H9 (cell line): ENCODE measurements around the gene TMEM120B. TPM values are rescaled to one million over a fixed set of nuclear protein-coding genes. Genes with fewer than 3 reads are reported as not detected.
A peak's percentile ranks its signal among the peaks of the same experiment; 100 is the strongest.

ENCODE experiments used
- DNase-seq: peaks from one replicate; pipeline ENCODE4 v3.0.0-alpha.2; 2017
- H2AFZ ChIP-seq: one replicate; pipeline ENCODE4 v1.6.1; 2013; ENCODE audit warnings: mild to moderate bottlenecking, low read length, control low read depth, moderate library complexity
- H2AK5ac ChIP-seq: 2 replicates; pipeline ENCODE4 v1.6.1; 2013; ENCODE audit warnings: low read length, control low read depth, mixed read lengths; ENCODE audit not compliant: insufficient read length
- H2BK120ac ChIP-seq: one replicate; pipeline ENCODE4 v1.6.1; 2013; ENCODE audit warnings: low read depth, mild to moderate bottlenecking, low read length, control low read depth, inconsistent platforms; ENCODE audit not compliant: poor library complexity, severe bottlenecking
- H2BK12ac ChIP-seq: 2 replicates; pipeline ENCODE4 v1.6.1; 2013; ENCODE audit warnings: low read length, control low read depth, mixed read lengths, low read depth; ENCODE audit not compliant: insufficient read length
- H2BK15ac ChIP-seq: 2 replicates; pipeline ENCODE4 v1.6.1; 2013; ENCODE audit warnings: low read depth, low read length, control low read depth
- H2BK20ac ChIP-seq: one replicate; pipeline ENCODE4 v1.6.1; 2013; ENCODE audit warnings: low read depth, mild to moderate bottlenecking, low read length, control low read depth, inconsistent platforms; ENCODE audit not compliant: poor library complexity, severe bottlenecking
- H2BK5ac ChIP-seq: 2 replicates; pipeline ENCODE4 v1.6.1; 2013; ENCODE audit warnings: low read length, control low read depth, mixed read lengths; ENCODE audit not compliant: insufficient read length
- H3K14ac ChIP-seq: 2 replicates; pipeline ENCODE4 v1.6.1; 2013; ENCODE audit warnings: low read length, control low read depth; ENCODE audit not compliant: insufficient read depth
- H3K18ac ChIP-seq: 2 replicates; pipeline ENCODE4 v1.6.1; 2013; ENCODE audit warnings: low read depth, mild to moderate bottlenecking, mixed read lengths, low read length, control low read depth; ENCODE audit not compliant: insufficient read length
- H3K23ac ChIP-seq: 2 replicates; pipeline ENCODE4 v1.6.1; 2013; ENCODE audit warnings: low read length, control low read depth, mixed read lengths, low read depth; ENCODE audit not compliant: insufficient read length
- H3K23me2 ChIP-seq: 2 replicates; pipeline ENCODE4 v1.6.1; 2013; ENCODE audit warnings: low read depth, mild to moderate bottlenecking, mixed read lengths, low read length, control low read depth; ENCODE audit not compliant: insufficient read length, poor library complexity, severe bottlenecking
- H3K27ac ChIP-seq: 2 replicates; pipeline ENCODE4 v1.5.1; 2013; ENCODE audit warnings: low read length, control low read depth, mixed read lengths, low read depth; ENCODE audit not compliant: insufficient read length
- H3K27me3 ChIP-seq: 2 replicates; pipeline ENCODE4 v1.6.1; 2013; ENCODE audit warnings: low read length, control low read depth, inconsistent platforms; ENCODE audit not compliant: insufficient read depth
- H3K4ac ChIP-seq: 2 replicates; pipeline ENCODE4 v1.6.1; 2013; ENCODE audit warnings: low read depth, mild to moderate bottlenecking, control low read depth, inconsistent platforms, low read length, moderate library complexity
- H3K4me1 ChIP-seq: 2 replicates; pipeline ENCODE4 v1.6.1; 2013; ENCODE audit warnings: low read length, control low read depth, inconsistent platforms; ENCODE audit not compliant: insufficient read depth
- H3K4me2 ChIP-seq: 2 replicates; pipeline ENCODE4 v1.6.1; 2013; ENCODE audit warnings: low read length, control low read depth, mixed read lengths; ENCODE audit not compliant: insufficient read length, insufficient read depth
- H3K56ac ChIP-seq: 2 replicates; pipeline ENCODE4 v1.6.1; 2013; ENCODE audit warnings: low read depth, mild to moderate bottlenecking, mixed read lengths, low read length, control low read depth; ENCODE audit not compliant: insufficient read length
- H3K79me1 ChIP-seq: 2 replicates; pipeline ENCODE4 v1.6.1; 2013; ENCODE audit warnings: low read depth, mild to moderate bottlenecking, moderate library complexity, low read length, control low read depth, inconsistent platforms; ENCODE audit not compliant: insufficient read depth, poor library complexity, severe bottlenecking
- H3K79me2 ChIP-seq: 2 replicates; pipeline ENCODE4 v1.6.1; 2013; ENCODE audit warnings: low read length, control low read depth, inconsistent platforms; ENCODE audit not compliant: insufficient read depth
- H3K9ac ChIP-seq: 2 replicates; pipeline ENCODE4 v1.6.1; 2013; ENCODE audit warnings: low read length, control low read depth, mixed read lengths; ENCODE audit not compliant: insufficient read length; ENCODE audit errors: extremely low read depth
- H3K9me3 ChIP-seq: one replicate; pipeline ENCODE4 v1.6.1; 2013; ENCODE audit warnings: low read depth, low read length, inconsistent platforms; ENCODE audit not compliant: control insufficient read depth
- H3T11ph ChIP-seq: one replicate; pipeline ENCODE4 v1.6.1; 2013; ENCODE audit warnings: mild to moderate bottlenecking, low read length, control low read depth, inconsistent platforms
- H4K20me1 ChIP-seq: one replicate; pipeline ENCODE4 v1.6.1; 2013; ENCODE audit not compliant: control insufficient read depth, insufficient read length, insufficient read depth
- H4K5ac ChIP-seq: 2 replicates; pipeline ENCODE4 v1.6.1; 2013; ENCODE audit warnings: low read depth, mild to moderate bottlenecking, mixed read lengths, low read length, control low read depth; ENCODE audit not compliant: insufficient read length
- H4K8ac ChIP-seq: replicated peaks from 2 replicates; pipeline ENCODE4 v1.6.1; 2013; ENCODE audit warnings: low read length, control low read depth, mixed read lengths, low read depth; ENCODE audit not compliant: insufficient read length
- H4K91ac ChIP-seq: 2 replicates; pipeline ENCODE4 v1.6.1; 2013; ENCODE audit warnings: low read depth, mild to moderate bottlenecking, moderate library complexity, mixed read lengths, low read length, control low read depth; ENCODE audit not compliant: insufficient read length
- H3K27ac Mint-ChIP-seq, 3 experiments: 2 replicates in 2 of 3; 3 replicates in 1 of 3; pipeline ENCODE4 v1.8.0; 2020 to 2021; ENCODE audit warnings: mixed read lengths in 3 of 3, mild to moderate bottlenecking in 1 of 3, moderate library complexity in 1 of 3
- H3K27me3 Mint-ChIP-seq: 2 replicates; pipeline ENCODE4 v1.8.0; 2021; ENCODE audit warnings: low read depth, mild to moderate bottlenecking, moderate library complexity, mixed read lengths
- H3K36me3 Mint-ChIP-seq, 3 experiments: 2 replicates in 2 of 3; 3 replicates in 1 of 3; pipeline ENCODE4 v1.8.0; 2020 to 2021; ENCODE audit warnings: low read depth in 3 of 3, mixed read lengths in 3 of 3; ENCODE audit not compliant: insufficient read depth in 1 of 3
- H3K4me1 Mint-ChIP-seq, 2 experiments: 2 replicates each; pipeline ENCODE4 v1.8.0; 2020; ENCODE audit warnings: mixed read lengths in 2 of 2
- H3K4me3 Mint-ChIP-seq, 2 experiments: 2 replicates in 1 of 2; 3 replicates in 1 of 2; pipeline ENCODE4 v1.8.0; 2020 to 2021; ENCODE audit warnings: mild to moderate bottlenecking in 2 of 2, mixed read lengths in 2 of 2, moderate library complexity in 1 of 2
- H3K9me3 Mint-ChIP-seq, 2 experiments: 2 replicates in 1 of 2; 3 replicates in 1 of 2; pipeline ENCODE4 v1.8.0; 2020; ENCODE audit warnings: mild to moderate bottlenecking in 2 of 2, mixed read lengths in 2 of 2, moderate library complexity in 1 of 2
- CTCF ChIP-seq: fragments of 200-600 bp; sonication (generic); conservative IDR thresholded peaks from 3 replicates; pipeline ENCODE4 v1.8.0; 2021; ENCODE audit warnings: antibody characterized with exemption, mild to moderate bottlenecking
- WGBS: extraction: QIAGEN DNeasy Blood & Tissue Kit; methylation state at CpG from one replicate; pipeline ENCODE4 v1.1.7; 2013; ENCODE audit warnings: missing lambda C conversion rate, low lambda C conversion rate, mixed read lengths; ENCODE audit not compliant: insufficient read length; ENCODE audit errors: extremely low coverage; 5-methylcytosine and 5-hydroxymethylcytosine counted together
- total RNA-seq: library from RNA; stranded (reverse); gene quantifications from 2 replicates; pipeline ENCODE4 v1.2.1, GENCODE V29; 2021

Gene TMEM120B
- total RNA-seq, 1 experiment from 2014 or later, result 25.8 TPM

- Mint-ChIP-seq H3K27me3 (no peaks in the 10 kb centered on the region; the same call in 1 of the 2 replicates), H3K4me1 (peaks cover 39 to 41% of the 10 kb centered on the region in 2 experiments), H3K4me3 (peak overlapping the region; percentile 82 to 83), H3K27ac (peak overlapping the region; percentile 98 to 100 (median 100)), H3K9me3 (no peaks in the 10 kb centered on the region), H3K36me3 (peaks cover 20 to 36% (median 29%) of the 10 kb centered on the region in 3 experiments)
- no peaks in the 10 kb centered on the region for H3K79me1 ChIP-seq
- H3K18ac ChIP-seq, result peak overlapping the region; percentile 96
- H3K9ac ChIP-seq, result peak overlapping the region; percentile 100
- no peak overlapping the region for H2BK12ac ChIP-seq
- H3K23me2 ChIP-seq, result peaks cover 27% of the 10 kb centered on the region
- no peaks in the 10 kb centered on the region for H3K9me3 ChIP-seq
- WGBS, result no CpG with 5 or more reads among the region's 86 CpGs
- peak overlapping the region; percentile 97 for H3K14ac ChIP-seq
- DNase-seq, result peak; percentile 76
- peak overlapping the region; percentile 99 for H2BK120ac ChIP-seq
- TF ChIP-seq CTCF, result no peak
- H4K91ac ChIP-seq, result peak overlapping the region; percentile 100
- peak overlapping the region; percentile 97 for H2BK5ac ChIP-seq
- H3K4me2 ChIP-seq, result peak overlapping the region; percentile 98
- H3K27ac ChIP-seq, result peak overlapping the region; percentile 99
- peak overlapping the region; percentile 95 for H3K23ac ChIP-seq
- H2AK5ac ChIP-seq, result peak overlapping the region; percentile 98
- H2BK20ac ChIP-seq, result no peak overlapping the region
- H2BK15ac ChIP-seq, result no peak overlapping the region
- no peaks in the 10 kb centered on the region; the same call in 1 of the 2 replicates for H3K79me2 ChIP-seq
- H3K4me1 ChIP-seq, result peaks cover 6% of the 10 kb centered on the region; the same call in 1 of the 2 replicates
- peak overlapping the region; percentile 84 for H3T11ph ChIP-seq
- H3K4ac ChIP-seq, result peak overlapping the region; percentile 98
- H2AFZ ChIP-seq, result no peak overlapping the region
- peak overlapping the region; percentile 100 for H4K8ac ChIP-seq
- peak overlapping the region; percentile 98 for H3K56ac ChIP-seq
- no peaks in the 10 kb centered on the region for H3K27me3 ChIP-seq
- H4K20me1 ChIP-seq, result no peaks in the 10 kb centered on the region
- peak overlapping the region; percentile 99 for H4K5ac ChIP-seq
These were observed 88.4 kb downstream of the TMEM120B start for GRCh38 chr12:121800694-121801594.
